ENCODE measurements around the gene TMEM8B. TPM values are rescaled to one million over a fixed set of nuclear protein-coding genes. Genes with fewer than 3 reads are reported as not detected.
"Not testable (repeated sequence)": the region's sequence is repeated elsewhere in the genome, so short reads cannot be mapped to it uniquely, and the experiment has no call there.

Gene TMEM8B
- polyA plus RNA-seq, 1 donor: 26.9 TPM

DNA sequence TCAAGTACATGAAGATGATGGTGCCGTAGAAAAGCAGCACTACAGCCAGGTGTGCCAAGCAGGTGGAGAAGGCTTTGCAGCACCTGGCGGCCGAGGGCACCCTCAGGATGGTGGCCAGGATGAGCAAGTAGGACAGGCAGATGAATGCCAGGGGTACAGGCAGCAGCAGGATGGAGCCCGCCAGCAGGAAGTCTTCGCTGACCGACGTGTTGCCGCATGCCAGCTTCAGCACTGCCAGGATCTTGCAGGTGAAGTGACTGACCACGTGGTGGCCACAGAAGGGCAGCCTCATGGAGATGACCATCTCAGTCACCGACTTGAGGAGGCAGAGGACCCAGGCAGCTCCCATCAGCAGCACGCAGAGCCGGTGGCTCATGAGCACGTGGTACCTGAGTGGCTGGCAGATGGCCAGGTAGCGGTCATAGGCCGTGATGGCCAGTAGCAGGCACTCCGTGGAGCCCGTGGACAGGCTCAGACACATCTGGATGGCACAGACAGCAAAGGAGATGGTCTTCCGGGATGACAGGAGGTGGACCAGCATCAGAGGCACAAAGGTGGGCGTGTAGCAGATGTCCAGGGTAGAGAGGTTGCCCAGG lies 40.7 kb downstream of the TMEM8B start:
- no peak for DNase-seq

- no peak for DNase-seq
Observed at GRCh38 chr9:35870351-35870923, 41.4 kb downstream of the TMEM8B start, which contains the start of gene OR13J1. Gene OR13J1, minus strand, starts transcription at chr9:35870401. Its CDS starts 0 bp downstream, at chr9:35870401.

- no peak for DNase-seq
Observed at GRCh38 chr9:35871545-35871944, 42.5 kb downstream of the TMEM8B start.

DNA sequence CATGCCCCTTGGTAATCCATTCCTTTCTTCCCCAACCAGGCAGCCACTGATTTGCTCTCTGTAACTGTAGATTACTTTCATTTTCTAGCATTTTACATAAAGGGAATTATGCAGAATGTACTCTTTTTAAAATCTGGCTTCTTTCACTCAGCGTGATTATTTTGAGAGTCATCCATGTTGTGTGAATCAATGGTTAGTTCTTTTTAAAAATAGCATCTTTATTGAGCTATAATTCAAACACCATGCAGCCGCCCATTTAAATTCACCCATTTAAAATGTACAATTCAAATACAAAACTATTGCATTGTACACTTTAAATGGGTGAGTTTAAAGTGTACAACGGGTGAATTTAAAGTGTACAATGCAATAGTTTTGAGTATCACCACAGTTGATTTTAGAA lies 43.5 kb downstream of the TMEM8B start:
- DNase-seq: no peak

DNA sequence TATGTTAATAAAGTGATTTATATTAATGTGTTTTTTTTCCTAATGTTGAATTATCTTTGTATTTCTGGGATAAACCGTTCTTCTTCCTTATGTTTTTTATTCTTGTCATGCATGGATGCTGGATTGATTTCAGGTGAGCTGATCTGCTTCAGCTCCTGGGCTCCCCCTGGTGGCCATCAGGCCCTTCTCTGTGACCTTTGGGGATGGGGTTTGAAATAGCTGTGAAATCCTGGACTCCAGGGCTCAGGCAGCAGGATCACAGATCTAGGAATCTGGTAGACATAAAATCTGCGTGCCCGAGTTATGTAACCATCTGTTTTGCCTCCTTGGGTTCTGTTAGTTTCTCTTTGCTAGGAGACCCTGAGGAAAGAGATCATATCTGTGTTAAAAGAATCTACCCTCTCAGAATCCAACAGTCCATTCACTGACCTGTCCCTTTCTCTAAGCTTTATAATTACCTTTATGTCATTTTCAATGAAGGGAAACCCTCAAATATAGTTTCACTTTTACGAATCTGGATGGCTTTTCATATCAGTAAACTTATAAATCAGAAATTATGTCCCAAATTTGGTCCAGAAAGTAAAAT lies 53.3 kb downstream of the TMEM8B start:
- peak; percentile 87 for DNase-seq

GRCh38 chr9:35882996-35883395 lies 54.0 kb downstream of the TMEM8B start:
- DNase-seq: no peak

- DNase-seq: not testable (repeated sequence)
Observed at GRCh38 chr9:35884908-35885307, 55.9 kb downstream of the TMEM8B start.

DNA sequence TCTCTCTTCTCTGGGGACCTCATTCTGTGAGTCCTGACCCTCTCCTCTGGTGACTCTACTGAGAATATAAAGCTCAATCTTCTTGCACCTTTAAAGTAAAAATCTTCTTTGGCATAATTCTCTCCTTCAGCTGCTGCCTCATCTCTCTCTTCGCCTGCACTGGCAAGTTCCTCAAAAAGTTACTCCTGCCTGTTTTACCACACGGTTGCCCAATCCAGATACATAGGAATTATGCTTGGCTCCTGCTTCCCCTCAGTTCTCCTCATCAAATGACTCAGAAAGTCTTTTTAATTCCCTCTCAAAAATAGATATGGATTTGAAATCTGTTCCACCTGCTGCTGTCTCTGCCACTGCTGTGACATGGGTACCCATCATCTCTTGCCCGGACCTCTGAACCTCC lies 62.6 kb downstream of the TMEM8B start:
- DNase-seq: no peak

- no peak for DNase-seq
Observed at GRCh38 chr9:35892051-35892450, 63.0 kb downstream of the TMEM8B start.

DNA sequence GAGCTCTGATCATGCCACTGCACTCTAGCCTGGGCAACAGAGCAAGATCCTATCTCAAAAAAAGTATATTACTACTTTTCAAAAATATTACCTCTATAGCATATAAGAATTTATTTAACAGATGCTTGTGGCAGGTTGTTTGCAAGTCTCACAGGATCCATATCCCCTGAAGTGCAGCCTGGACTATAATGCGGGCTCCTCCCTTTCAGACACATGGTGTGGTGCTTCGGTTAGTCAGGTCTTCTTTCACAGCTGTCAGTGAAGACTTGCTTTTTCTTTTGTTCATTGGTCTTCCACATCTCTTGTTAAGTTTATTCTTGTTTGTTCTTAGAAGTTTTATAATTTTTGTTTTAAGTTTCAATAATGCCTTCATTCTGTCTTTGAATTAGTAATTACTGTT lies 67.5 kb downstream of the TMEM8B start:
- no peak for DNase-seq

DNA sequence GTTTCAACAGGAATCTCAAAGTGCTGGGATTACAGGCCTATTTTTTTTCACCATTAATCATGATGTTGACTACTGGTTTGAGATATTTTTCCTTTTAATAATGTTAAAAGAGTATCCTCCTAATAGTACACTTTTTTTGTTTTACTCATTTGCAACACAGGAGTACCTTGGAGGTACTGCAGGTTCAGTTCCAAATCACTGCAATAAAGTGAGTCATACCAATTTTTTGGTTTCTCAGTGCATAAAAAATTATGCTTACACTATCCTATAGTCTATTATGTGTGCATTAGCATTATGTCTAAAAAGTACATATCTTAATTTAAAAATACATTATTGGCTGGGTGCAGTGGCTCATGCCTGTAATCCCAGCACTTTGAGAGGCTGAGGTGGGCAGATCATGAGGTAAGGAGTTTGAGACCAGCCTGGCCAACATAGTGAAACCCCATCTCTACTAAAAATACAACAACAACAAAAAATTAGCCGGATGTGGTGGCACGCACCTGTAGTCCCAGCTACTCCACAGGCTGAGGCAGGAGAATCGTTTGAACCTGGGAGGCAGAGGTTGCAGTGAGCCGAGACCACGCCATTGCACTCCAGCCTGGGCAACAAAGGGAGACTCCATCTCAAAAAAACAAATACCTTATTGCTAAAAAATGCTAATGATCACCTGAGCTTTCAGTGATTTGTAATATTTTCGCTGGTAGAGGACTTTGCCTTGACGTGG lies 68.5 kb downstream of the TMEM8B start:
- not testable (repeated sequence) for DNase-seq

DNA sequence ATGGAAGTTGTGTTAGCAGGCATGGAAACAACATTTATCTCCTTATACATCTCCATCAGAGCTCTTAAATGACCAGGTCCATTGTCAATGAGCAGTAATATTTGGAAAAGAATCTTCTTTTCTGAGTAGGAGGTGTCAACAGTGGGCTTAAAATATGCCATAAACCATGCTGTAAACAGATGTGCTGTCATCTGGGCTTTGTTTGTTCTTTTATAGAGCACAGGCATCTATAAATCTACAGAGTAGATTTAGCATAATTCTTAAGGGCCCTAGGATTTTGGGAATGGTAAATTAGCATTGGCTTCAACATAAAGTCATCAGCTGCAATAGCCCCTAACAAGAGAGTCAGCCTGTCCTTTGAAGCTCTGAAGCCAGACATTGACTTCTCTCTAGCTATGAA lies 69.3 kb downstream of the TMEM8B start:
- no peak for DNase-seq

DNA sequence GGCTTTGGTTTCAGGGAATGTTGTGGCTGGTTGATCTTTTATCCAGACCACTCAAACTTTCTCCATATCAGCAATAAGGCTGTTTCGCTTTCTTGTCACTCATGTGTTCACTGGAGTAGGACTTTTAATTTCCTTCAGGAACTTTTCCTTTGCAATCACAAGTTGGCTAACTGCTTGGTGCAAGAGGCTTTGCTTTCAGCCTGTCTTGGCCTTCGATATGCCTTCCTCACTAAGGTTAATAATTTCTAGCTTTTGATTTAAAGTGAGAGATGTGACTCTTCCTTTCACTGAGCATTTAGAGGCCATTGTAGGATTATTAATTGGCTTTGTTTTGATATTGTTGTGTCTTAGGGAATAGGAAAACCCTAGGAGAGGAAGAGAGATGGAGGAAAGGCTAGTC lies 70.0 kb downstream of the TMEM8B start:
- no peak for DNase-seq

DNA sequence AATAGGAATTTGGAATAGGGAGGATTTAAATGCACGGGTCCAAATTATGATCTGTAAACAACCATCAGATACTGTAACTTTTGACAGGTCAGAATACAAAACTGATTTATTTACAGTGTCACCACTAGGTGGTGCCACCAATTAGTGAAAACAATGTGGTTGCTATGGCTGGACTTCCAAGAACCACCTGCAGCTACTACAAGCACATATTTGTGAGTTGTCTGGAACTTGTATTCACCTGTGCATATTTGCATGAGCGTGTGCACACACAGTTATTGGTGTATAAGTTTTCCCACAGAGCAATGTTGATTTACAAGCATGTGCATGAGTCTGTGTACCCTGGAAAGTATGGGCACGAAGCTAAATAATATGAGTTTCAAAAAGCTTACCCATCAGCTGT lies 74.0 kb downstream of the TMEM8B start:
- DNase-seq: no peak

DNA sequence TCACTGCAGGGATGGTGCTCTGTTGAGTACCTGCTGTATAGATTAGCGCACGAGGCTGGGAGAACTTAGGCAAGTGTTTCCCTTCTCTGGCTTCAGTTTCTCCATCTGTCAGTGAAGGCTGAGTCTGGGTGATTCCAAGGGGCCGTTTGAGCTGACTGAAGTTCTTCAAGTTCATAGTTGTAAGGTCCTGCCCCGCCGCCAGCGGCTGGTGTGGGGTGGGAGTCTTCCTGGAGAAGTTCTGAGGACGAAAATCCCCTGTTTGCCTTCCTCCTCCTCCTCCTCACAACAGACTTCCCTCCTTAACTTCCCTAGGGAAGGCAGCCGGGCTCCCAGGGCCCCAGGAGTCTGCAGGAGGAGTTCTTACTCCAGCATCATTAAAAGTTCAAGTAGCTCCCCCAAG lies 75.3 kb downstream of the TMEM8B start:
- no peak for DNase-seq

DNA sequence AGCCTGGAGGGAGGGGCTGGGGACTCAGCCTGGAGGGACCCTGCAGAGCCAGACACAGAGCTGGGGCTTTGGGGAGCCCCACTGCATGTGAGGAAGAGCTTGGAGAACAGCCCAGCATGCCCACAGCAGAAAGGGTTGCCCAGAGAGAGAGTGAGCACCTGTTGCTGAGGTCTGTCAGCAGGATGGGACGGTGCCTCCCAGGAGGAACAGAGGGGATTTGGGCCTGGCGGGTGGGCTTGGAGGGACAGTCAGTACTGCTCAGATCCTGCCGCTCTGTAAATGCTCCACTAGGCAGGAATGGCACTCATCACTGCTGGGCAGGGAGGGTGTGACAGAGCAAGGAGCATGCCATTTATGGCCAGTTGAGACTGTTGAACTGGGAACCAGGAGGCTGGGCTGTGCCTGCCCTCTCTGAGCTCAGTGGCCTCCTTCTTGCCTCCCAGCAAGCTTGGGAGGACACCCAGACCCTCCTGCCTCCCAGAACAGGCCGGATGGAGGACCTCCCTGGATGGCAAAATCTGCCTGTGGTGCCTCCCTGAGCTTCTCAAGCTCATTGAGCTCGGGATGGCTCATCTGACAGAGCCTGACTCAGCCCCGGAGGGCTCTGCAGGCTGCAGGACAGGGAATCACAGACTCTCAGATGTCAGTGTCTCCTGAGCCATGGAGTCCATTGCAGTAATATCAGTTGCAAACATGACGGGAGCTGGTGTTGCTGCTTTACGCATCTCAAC lies 76.2 kb downstream of the TMEM8B start:
- no peak for DNase-seq

GRCh38 chr9:35905912-35906679 lies 77.1 kb downstream of the TMEM8B start, which contains the start of gene HRCT1:
Gene HRCT1, plus strand, starts transcription at chr9:35906202. Its CDS starts 86 bp downstream, at chr9:35906288.
- DNase-seq: peak; percentile 82

DNA sequence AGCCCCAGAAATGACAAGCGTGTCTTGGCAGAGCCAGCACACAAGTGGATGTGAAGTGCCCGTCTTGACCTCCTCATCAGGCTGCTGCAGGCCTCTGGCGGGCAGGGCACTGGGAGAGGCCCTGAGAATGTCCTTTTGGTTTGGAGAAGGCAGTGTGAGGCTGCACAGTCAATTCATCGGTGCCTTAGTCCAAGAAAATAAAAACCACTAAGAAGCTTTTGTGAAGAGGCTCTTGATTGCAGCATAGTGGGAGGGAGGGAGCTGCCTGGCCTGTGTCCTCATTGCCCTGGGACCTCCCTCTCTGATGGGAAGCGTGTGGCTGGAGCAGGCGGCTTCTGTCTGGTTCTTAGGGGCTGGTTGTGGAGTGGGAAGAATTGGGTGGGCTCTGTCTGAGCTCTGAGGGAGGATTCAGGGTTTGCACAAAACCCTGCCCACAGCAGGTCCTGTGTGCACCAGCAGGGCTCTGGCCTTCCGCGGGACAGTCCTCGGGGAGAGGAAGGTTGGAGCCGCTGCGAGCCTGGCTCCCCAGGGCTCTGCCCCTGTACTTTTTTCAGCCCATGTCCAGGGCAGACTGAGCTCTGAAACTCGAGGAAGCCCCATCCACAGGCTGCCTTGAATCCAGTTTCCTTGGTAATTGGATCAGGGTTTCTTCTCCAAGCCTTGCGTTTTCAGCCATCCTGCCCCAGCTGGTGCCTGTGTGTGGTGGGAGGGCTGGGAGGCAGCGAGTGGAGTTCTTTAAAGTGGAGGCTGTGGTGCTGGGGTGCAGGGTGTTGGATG lies 78.1 kb downstream of the TMEM8B start:
- DNase-seq: no peak

GRCh38 chr9:35907711-35908503 lies 78.9 kb downstream of the TMEM8B start:
- peak; percentile 86 for DNase-seq

DNA sequence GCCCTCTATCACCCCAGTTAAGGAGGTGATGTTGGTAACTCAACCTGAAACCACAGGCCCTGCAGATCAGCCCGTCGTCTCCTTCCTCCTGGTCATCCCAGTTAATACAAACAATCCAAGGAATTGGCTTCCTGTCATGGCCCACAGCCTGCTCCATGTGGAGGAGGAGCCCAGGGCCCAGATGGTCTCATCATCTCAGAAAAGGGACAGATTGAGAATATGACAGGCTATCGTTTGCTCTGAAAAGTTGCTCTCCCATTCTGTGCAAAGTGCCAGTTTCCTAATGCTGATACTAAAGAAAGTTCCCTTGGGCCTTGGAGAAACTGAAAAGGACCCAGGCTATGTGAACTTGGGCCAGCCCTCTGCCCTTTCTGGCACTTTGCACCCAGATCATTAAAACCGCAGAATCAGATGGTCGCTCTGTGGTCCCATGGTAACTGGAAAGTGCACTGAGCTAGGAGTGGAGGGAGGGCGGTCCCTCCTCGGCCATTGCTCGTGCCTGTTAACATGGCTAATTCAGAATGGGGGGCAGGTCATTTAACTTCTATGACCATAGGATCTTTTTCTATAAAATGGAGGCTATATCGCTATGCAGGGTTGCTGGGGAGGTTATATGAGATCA lies 79.6 kb downstream of the TMEM8B start:
- no peak for DNase-seq

Data from hindlimb muscle (tissue), 1 donor.